HCT116 (cell line): ENCODE data around the gene ARL2. TPM values are rescaled to one million over a fixed set of nuclear protein-coding genes. Genes with fewer than 3 reads are reported as not detected.

ENCODE experiments used
- ATAC-seq: fragments of 200-7000 bp; cut with Tn5 transposase; 2 replicates; pipeline ENCODE4 v1.9.1; 2020; ENCODE audit warnings: mild to moderate bottlenecking, moderate library complexity
- BruUV-seq: library from RNA; stranded (reverse); fragments of 400-500 nt; replicated peaks from 2 replicates; lab custom pipeline; 2021; lab: Mats Ljungman, UMichigan
- CTCF ChIA-PET: fragments of 300-600 bp; sonication (Branson Sonifier 250); formaldehyde crosslinking; loops from one replicate; lab custom pipeline; 2021; ENCODE audit warnings: antibody characterized with exemption; lab: Charles Lee
- POLR2A ChIA-PET: fragments of 300-600, 350-600 bp; sonication (Branson Sonifier 250); formaldehyde crosslinking; loops from one replicate; lab custom pipeline; 2021; ENCODE audit warnings: antibody characterized with exemption; lab: Charles Lee
- RAD21 ChIA-PET, 2 experiments: fragments of 300-600 bp; sonication (Branson Sonifier 250); formaldehyde crosslinking; loops; one replicate each; lab custom pipeline; 2023; ENCODE audit warnings: low total read pairs in 2 of 2; ENCODE audit not compliant: uncharacterized antibody in 2 of 2, unreplicated experiment in 2 of 2, low non-redundant PET in 1 of 2; lab: Charles Lee
- DNase-seq: peaks from one replicate; pipeline ENCODE4 v3.0.0-alpha.2; 2010; ENCODE audit warnings: low read depth, low spot score
- H2AFZ ChIP-seq: fragments of 200-600 bp; shearing (Covaris generic), sonication (generic); 2 replicates; pipeline ENCODE4 v1.6.1; 2017; ENCODE audit warnings: low read depth, mixed run types, mixed read lengths, antibody characterized with exemption, low read length; ENCODE audit not compliant: poor library complexity, severe bottlenecking
- H3K27ac ChIP-seq: 2 replicates; pipeline ENCODE4 v1.5.1; 2012; ENCODE audit warnings: low read depth, low read length
- H3K27me3 ChIP-seq: fragments of 200-600 bp; sonication (generic); 2 replicates; pipeline ENCODE4 v1.6.1; 2016; ENCODE audit warnings: mixed run types, low read length, mixed read lengths; ENCODE audit not compliant: insufficient read depth
- H3K36me3 ChIP-seq, 2 experiments: fragments of 200-500 bp in 1 of 2; fragments of 200-600 bp in 1 of 2; sonication (Bioruptor generic) in 1 of 2; sonication (generic) in 1 of 2; 2 replicates each; pipeline versions ENCODE4 v1.5.1 to v1.6.1; 2014 to 2016; ENCODE audit warnings: low read length in 2 of 2, inconsistent platforms in 1 of 2, mixed read lengths in 1 of 2, mixed run types in 1 of 2; ENCODE audit not compliant: insufficient read depth in 2 of 2, control insufficient read depth in 1 of 2
- H3K4me1 ChIP-seq, 2 experiments: fragments of 200-600 bp in 1 of 2; sonication (generic) in 1 of 2; 2 replicates each; pipeline versions ENCODE4 v1.5.1 to v1.6.1; 2012 to 2017; ENCODE audit warnings: low read length in 2 of 2, inconsistent platforms in 1 of 2, mild to moderate bottlenecking in 1 of 2, mixed read lengths in 1 of 2, mixed run types in 1 of 2, moderate library complexity in 1 of 2; ENCODE audit not compliant: insufficient read depth in 2 of 2, control insufficient read depth in 1 of 2
- H3K4me2 ChIP-seq: fragments of 200-600 bp; sonication (generic); 2 replicates; pipeline ENCODE4 v1.6.1; 2017; ENCODE audit warnings: mixed run types, low read length, mixed read lengths
- H3K4me3 ChIP-seq, 2 experiments: fragments of 200-600 bp in 1 of 2; sonication (generic) in 1 of 2; replicated peaks in 1 of 2; 2 replicates each; pipeline ENCODE4 v1.5.1; 2011 to 2016; ENCODE audit warnings: low read length in 2 of 2, control low read depth in 1 of 2, low read depth in 1 of 2, mild to moderate bottlenecking in 1 of 2, mixed read lengths in 1 of 2, mixed run types in 1 of 2
- H3K79me2 ChIP-seq: fragments of 200-600 bp; sonication (generic); 2 replicates; pipeline ENCODE4 v1.6.1; 2017; ENCODE audit warnings: mild to moderate bottlenecking, mixed run types, low read length, moderate library complexity, mixed read lengths; ENCODE audit not compliant: insufficient read depth
- H3K9ac ChIP-seq: fragments of 200-600 bp; sonication (generic); 2 replicates; pipeline ENCODE4 v1.6.1; 2016; ENCODE audit warnings: low read length, mixed read lengths
- H3K9me2 ChIP-seq: fragments of 200-600 bp; sonication (generic), shearing (Covaris generic); 2 replicates; pipeline ENCODE4 v1.6.1; 2017; ENCODE audit warnings: mixed run types, mild to moderate bottlenecking, moderate library complexity; ENCODE audit not compliant: insufficient read depth
- H3K9me3 ChIP-seq, 2 experiments: fragments of 200-500 bp in 1 of 2; fragments of 200-600 bp in 1 of 2; sonication (Bioruptor generic) in 1 of 2; sonication (generic) in 1 of 2; 2 replicates each; pipeline ENCODE4 v1.6.1; 2014 to 2017; ENCODE audit warnings: low read length in 2 of 2, mixed read lengths in 2 of 2, inconsistent platforms in 1 of 2, low read depth in 1 of 2, mild to moderate bottlenecking in 1 of 2, mixed run types in 1 of 2, moderate library complexity in 1 of 2; ENCODE audit not compliant: control insufficient read depth in 1 of 2, insufficient read depth in 1 of 2
- H4K20me1 ChIP-seq: fragments of 200-600 bp; sonication (generic), shearing (Covaris generic); 2 replicates; pipeline ENCODE4 v1.6.1; 2017; ENCODE audit warnings: mixed run types, mild to moderate bottlenecking, moderate library complexity; ENCODE audit not compliant: insufficient read depth
- ATF3 ChIP-seq: IDR thresholded peaks from 2 replicates; pipeline ENCODE4 v1.6.1; 2012
- ELF1 ChIP-seq: IDR thresholded peaks from 2 replicates; pipeline ENCODE4 v1.6.1; 2012; ENCODE audit warnings: low read depth, borderline replicate concordance
- EZH2 ChIP-seq: fragments of 200-600 bp; sonication (generic); IDR thresholded peaks from 2 replicates; pipeline ENCODE4 v1.6.1; 2017; ENCODE audit warnings: antibody characterized with exemption, mixed run types
- JUND ChIP-seq: IDR thresholded peaks from 2 replicates; pipeline ENCODE4 v1.6.1; 2012
- POLR2A ChIP-seq: IDR thresholded peaks from 2 replicates; pipeline ENCODE4 v1.7.0; 2011; ENCODE audit warnings: borderline replicate concordance; ENCODE audit not compliant: insufficient read depth, insufficient read length; ENCODE audit errors: extremely low read depth
- POLR2AphosphoS5 ChIP-seq: IDR thresholded peaks from 2 replicates; pipeline ENCODE4 v1.6.1; 2011; ENCODE audit warnings: mild to moderate bottlenecking, low read depth, low read length, moderate library complexity
- RAD21 ChIP-seq: IDR thresholded peaks from 2 replicates; pipeline ENCODE4 v1.6.1; 2012; ENCODE audit warnings: low read depth, mild to moderate bottlenecking
- SRF ChIP-seq: IDR thresholded peaks from 2 replicates; pipeline ENCODE4 v1.6.1; 2012; ENCODE audit warnings: low read depth
- ZNF274 ChIP-seq: fragments of 200-500 bp; sonication (Bioruptor generic); IDR thresholded peaks from 2 replicates; pipeline ENCODE4 v1.6.1; 2014; ENCODE audit warnings: mild to moderate bottlenecking, low read depth, low read length, inconsistent platforms
- intact Hi-C: fragments of 100-400 bp; cut with micrococcal nuclease; formaldehyde crosslinking; loops from 2 replicates; pipeline ENCODE4 v1.10.0; 2022
- total RNA-seq: library from RNA; stranded (reverse); gene quantifications from one replicate; pipeline ENCODE4 v1.2.1, GENCODE V29; 2021; ENCODE audit not compliant: unreplicated experiment

The ARL2 gene
- total RNA-seq, 1 experiment from 2014 or later = 68.7 TPM

GRCh38 chr11:65047581-65048422, 33.8 kb downstream of the ARL2 start (continued):
- TF ChIP-seq RAD21 (no peak), ZNF274 (no peak), ELF1 (no peak), SRF (no peak), POLR2A (no peak), ATF3 (no peak), JUND (no peak), POLR2AphosphoS5 (no peak), EZH2 (no peak)
- TF ChIP-seq, all 23 proteins: peak for 0

- no peak overlapping the region for H3K9ac ChIP-seq
- ChIA-PET POLR2A (no interaction called here), RAD21 (no interaction called here), CTCF (no interaction called here)
- no peaks in the 10 kb centered on the region for H3K9me2 ChIP-seq
- no peak overlapping the region for H2AFZ ChIP-seq
- H3K27ac ChIP-seq = no peak overlapping the region
- H4K20me1 ChIP-seq = no peaks in the 10 kb centered on the region
- no peak for DNase-seq
- no peaks in the 10 kb centered on the region for H3K79me2 ChIP-seq
- H3K4me2 ChIP-seq = no peak overlapping the region
- intact Hi-C loops = no loop called here
- ATAC-seq = no peak
- no peak overlapping the region for H3K4me3 ChIP-seq
- no peaks in the 10 kb centered on the region for H3K27me3 ChIP-seq
- BruUV-seq = no TSS peak
- peaks cover 0 to 10% of the 10 kb centered on the region in 2 experiments; a peak in 3 of 4 replicates for H3K4me1 ChIP-seq
- TF ChIP-seq JUND = no peak
- no peak for TF ChIP-seq EZH2
- no peak for TF ChIP-seq RAD21
- no peak for TF ChIP-seq SRF
- H3K36me3 ChIP-seq = no peaks in the 10 kb centered on the region
- H3K9me3 ChIP-seq = no peaks in the 10 kb centered on the region
Measured at GRCh38 chr11:65051398-65051858, 37.5 kb downstream of the ARL2 start.
